GM12874 (cell line): Measurements from ENCODE around the gene PKP3.

Experiments used
- TF ChIP-seq, protein P1 (sequence below): IDR thresholded peaks from 2 replicates; pipeline ENCODE4 v1.5.1; 2011; ENCODE audit warnings: low read depth, mild to moderate bottlenecking, control low read depth, low read length, moderate library complexity; ENCODE audit not compliant: insufficient read depth

Gene PKP3

GRCh38 chr11:441043-441417 is 47.0 kb downstream of the PKP3 start:
- TF ChIP-seq, protein P1, sequence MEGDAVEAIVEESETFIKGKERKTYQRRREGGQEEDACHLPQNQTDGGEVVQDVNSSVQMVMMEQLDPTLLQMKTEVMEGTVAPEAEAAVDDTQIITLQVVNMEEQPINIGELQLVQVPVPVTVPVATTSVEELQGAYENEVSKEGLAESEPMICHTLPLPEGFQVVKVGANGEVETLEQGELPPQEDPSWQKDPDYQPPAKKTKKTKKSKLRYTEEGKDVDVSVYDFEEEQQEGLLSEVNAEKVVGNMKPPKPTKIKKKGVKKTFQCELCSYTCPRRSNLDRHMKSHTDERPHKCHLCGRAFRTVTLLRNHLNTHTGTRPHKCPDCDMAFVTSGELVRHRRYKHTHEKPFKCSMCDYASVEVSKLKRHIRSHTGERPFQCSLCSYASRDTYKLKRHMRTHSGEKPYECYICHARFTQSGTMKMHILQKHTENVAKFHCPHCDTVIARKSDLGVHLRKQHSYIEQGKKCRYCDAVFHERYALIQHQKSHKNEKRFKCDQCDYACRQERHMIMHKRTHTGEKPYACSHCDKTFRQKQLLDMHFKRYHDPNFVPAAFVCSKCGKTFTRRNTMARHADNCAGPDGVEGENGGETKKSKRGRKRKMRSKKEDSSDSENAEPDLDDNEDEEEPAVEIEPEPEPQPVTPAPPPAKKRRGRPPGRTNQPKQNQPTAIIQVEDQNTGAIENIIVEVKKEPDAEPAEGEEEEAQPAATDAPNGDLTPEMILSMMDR, result no peak

- TF ChIP-seq, protein P1, result no peak
Observed at GRCh38 chr11:441418-442274, 47.6 kb downstream of the PKP3 start, which contains the start of gene ANO9. Gene ANO9, minus strand, starts transcription at chr11:442011. Its CDS starts 85 bp downstream, at chr11:441926.

DNA sequence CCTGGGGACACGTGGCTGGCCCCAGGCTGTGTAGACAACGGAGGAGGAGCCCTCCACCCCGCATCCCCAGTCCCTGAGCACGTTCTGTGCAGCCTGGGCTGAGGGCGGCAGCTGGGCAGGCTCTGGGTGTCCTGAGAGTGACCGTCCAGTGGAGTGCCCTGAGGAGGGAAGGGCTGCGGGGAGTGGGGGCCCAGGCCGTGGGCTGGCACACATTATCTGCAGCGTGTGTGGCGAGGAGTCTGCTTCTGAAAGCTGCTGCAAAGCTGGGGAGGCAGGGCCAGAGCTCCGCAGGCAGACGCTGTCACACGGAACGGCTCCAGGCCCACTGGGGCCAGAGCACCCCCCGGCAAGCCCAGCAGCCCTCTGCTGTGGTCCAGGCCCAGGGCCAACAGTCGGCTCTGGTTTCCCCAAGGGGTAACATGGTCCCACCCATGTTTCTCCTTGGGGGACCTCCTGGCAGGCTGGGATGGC is 48.6 kb downstream of the PKP3 start:
- TF ChIP-seq, protein P1, result no peak

GRCh38 chr11:443542-444199 is 49.7 kb downstream of the PKP3 start:
- TF ChIP-seq, protein P1, result no peak

DNA sequence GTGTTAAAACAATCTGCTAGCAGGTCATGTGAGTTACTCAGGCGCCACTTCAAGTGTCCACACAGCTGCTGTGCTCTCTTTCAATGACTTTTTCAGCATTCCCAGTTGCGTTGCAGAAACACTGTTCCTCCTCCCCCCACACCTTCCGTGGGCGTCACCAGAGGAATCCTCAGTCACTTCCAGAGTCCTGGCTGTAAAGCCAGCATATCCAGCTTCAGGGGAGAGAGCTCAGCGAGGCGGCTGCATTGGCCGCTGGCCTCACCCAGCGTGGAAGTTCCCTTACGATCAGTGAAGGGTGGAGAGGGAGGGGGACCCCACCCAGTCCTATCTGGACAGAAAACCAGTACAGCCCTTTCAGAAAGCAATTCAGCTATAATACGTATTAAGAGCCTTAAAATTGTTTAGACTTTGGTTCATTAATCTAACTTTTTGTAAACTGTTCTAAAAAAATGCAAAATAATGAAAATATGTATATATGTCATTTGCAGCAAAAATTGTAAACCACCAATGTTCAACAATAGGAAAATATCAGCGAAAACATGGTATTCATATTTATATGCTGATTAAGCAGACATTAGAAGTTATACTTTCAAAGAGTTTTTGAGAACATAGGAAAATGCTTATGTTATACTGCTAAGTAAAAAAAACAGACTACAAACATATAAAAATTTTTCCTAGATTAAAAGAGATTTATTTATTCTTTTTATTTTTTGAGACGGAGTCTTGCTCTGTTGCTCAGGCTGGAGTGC is 50.6 kb downstream of the PKP3 start:
- TF ChIP-seq, protein P1, result no peak

- TF ChIP-seq, protein P1, result no peak
Observed at GRCh38 chr11:445765-446588, 52.0 kb downstream of the PKP3 start.

DNA sequence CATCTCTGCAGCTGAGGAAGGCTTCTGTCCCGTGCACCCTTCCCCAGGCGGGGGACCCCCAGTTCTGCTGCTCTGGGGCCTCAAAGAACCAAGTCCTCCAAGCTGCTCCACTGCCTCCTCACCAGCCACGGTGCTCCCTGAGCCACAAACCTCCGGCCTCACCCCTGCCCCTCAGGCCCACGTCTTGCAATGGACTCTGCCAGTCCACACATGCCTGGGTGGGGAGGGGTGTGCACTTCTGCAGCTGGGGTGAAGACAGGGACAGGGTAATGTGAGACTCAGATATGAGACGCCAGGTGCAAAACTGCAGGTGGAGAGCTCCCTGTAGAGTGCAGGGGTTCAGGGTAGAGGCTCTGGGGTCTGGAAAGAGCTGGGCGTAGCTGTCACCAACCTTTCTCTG is 52.9 kb downstream of the PKP3 start:
- TF ChIP-seq, protein P1, result no peak
